ENCODE measurements around the gene PRKCE.

Gene PRKCE

GRCh38 chr2:46148369-46148736, 496.9 kb downstream of the PRKCE start:
- no peak for DNase-seq (ENCODE audit: low read depth)

GRCh38 chr2:46150445-46150955, 499.0 kb downstream of the PRKCE start:
- no peak overlapping the region for H3K4me3 ChIP-seq (ENCODE audit: low read depth, low read length)
- no peak for DNase-seq (ENCODE audit: low read depth)

More at GRCh38 chr2:46148369-46148736, 496.9 kb downstream of the PRKCE start:
- H3K4me3 ChIP-seq (ENCODE audit: low read depth, low read length): no peak overlapping the region

GRCh38 chr2:46151577-46151976, 500.1 kb downstream of the PRKCE start:
- H3K4me3 ChIP-seq (ENCODE audit: low read depth, low read length): no peak overlapping the region
- DNase-seq (ENCODE audit: low read depth): no peak

GRCh38 chr2:46153996-46154753, 502.7 kb downstream of the PRKCE start:
- no peak for DNase-seq (ENCODE audit: low read depth)
- no peak overlapping the region for H3K4me3 ChIP-seq (ENCODE audit: low read depth, low read length)

- DNase-seq (ENCODE audit: low read depth): no peak
- no peak overlapping the region for H3K4me3 ChIP-seq (ENCODE audit: low read depth, low read length)
These were observed 505.8 kb downstream of the PRKCE start for GRCh38 chr2:46157072-46157965.

GRCh38 chr2:46157966-46158310, 506.5 kb downstream of the PRKCE start:
- no peak overlapping the region for H3K4me3 ChIP-seq (ENCODE audit: low read depth, low read length)
- no peak for DNase-seq (ENCODE audit: low read depth)

- DNase-seq (ENCODE audit: low read depth): no peak
- H3K4me3 ChIP-seq (ENCODE audit: low read depth, low read length): no peak overlapping the region
These were observed 507.2 kb downstream of the PRKCE start for GRCh38 chr2:46158661-46159060.

- no peak overlapping the region for H3K4me3 ChIP-seq (ENCODE audit: low read depth, low read length)
- DNase-seq (ENCODE audit: low read depth): no peak
These were observed 508.9 kb downstream of the PRKCE start for GRCh38 chr2:46160326-46160725.

GRCh38 chr2:46161315-46161714, 509.8 kb downstream of the PRKCE start:
- no peak overlapping the region for H3K4me3 ChIP-seq (ENCODE audit: low read depth, low read length)

GRCh38 chr2:46161911-46162310, 510.4 kb downstream of the PRKCE start:
- no peak for DNase-seq (ENCODE audit: low read depth)
- no peak overlapping the region for H3K4me3 ChIP-seq (ENCODE audit: low read depth, low read length)

More at GRCh38 chr2:46161315-46161714, 509.8 kb downstream of the PRKCE start:
- no peak for DNase-seq (ENCODE audit: low read depth)

- no peak overlapping the region for H3K4me3 ChIP-seq (ENCODE audit: low read depth, low read length)
- no peak for DNase-seq (ENCODE audit: low read depth)
These were observed 511.0 kb downstream of the PRKCE start for GRCh38 chr2:46162329-46163097.

- no peak overlapping the region for H3K4me3 ChIP-seq (ENCODE audit: low read depth, low read length)
- no peak for DNase-seq (ENCODE audit: low read depth)
These were observed 511.6 kb downstream of the PRKCE start for GRCh38 chr2:46163098-46163430.

- DNase-seq (ENCODE audit: low read depth): no peak
- H3K4me3 ChIP-seq (ENCODE audit: low read depth, low read length): no peak overlapping the region
These were observed 512.5 kb downstream of the PRKCE start for GRCh38 chr2:46163804-46164528.

- H3K4me3 ChIP-seq (ENCODE audit: low read depth, low read length): no peak overlapping the region
- DNase-seq (ENCODE audit: low read depth): peak; percentile 99
These were observed 513.2 kb downstream of the PRKCE start for GRCh38 chr2:46164529-46165301.

GRCh38 chr2:46165916-46166315, 514.4 kb downstream of the PRKCE start:
- no peak overlapping the region for H3K4me3 ChIP-seq (ENCODE audit: low read depth, low read length)
- DNase-seq (ENCODE audit: low read depth): no peak

GRCh38 chr2:46167406-46167805, 515.9 kb downstream of the PRKCE start:
- DNase-seq (ENCODE audit: low read depth): no peak

GRCh38 chr2:46167924-46168323, 516.4 kb downstream of the PRKCE start:
- no peak for DNase-seq (ENCODE audit: low read depth)
- no peak overlapping the region for H3K4me3 ChIP-seq (ENCODE audit: low read depth, low read length)

More at GRCh38 chr2:46167406-46167805, 515.9 kb downstream of the PRKCE start:
- no peak overlapping the region for H3K4me3 ChIP-seq (ENCODE audit: low read depth, low read length)

- H3K4me3 ChIP-seq (ENCODE audit: low read depth, low read length): no peak overlapping the region
- DNase-seq (ENCODE audit: low read depth): no peak
These were observed 518.0 kb downstream of the PRKCE start for GRCh38 chr2:46169467-46169866.
